NCI-H1092 treated with DMSO at 0.1 percent for 48 hours (cell line): ENCODE measurements around the gene AATK.

Source experiments
- DNase-seq: peaks from one replicate; lab custom pipeline; 2025; lab: John Stamatoyannopoulos, UW

Gene AATK

GRCh38 chr17:81166033-81166492, at the start of gene AATK:
Gene AATK (minus strand): TSS chr17:81166221. CDS start chr17:81165992, 229 bp downstream.
- no peak for DNase-seq

- DNase-seq, result no peak
These were observed 48.0 kb upstream of the AATK start for GRCh38 chr17:81213978-81214377.

GRCh38 chr17:81212365-81212764, 46.3 kb upstream of the AATK start:
- no peak for DNase-seq

- no peak for DNase-seq
These were observed 44.8 kb upstream of the AATK start for GRCh38 chr17:81210868-81211267.

- no peak for DNase-seq
These were observed 44.4 kb upstream of the AATK start for GRCh38 chr17:81210466-81210865.

GRCh38 chr17:81209141-81209540, 43.1 kb upstream of the AATK start:
- DNase-seq, result no peak

GRCh38 chr17:81208651-81209050, 42.6 kb upstream of the AATK start:
- no peak for DNase-seq

- DNase-seq, result peak; percentile 7
These were observed 41.9 kb upstream of the AATK start for GRCh38 chr17:81207610-81208581.

GRCh38 chr17:81206657-81207056, 40.6 kb upstream of the AATK start:
- no peak for DNase-seq

GRCh38 chr17:81206166-81206565, 40.1 kb upstream of the AATK start:
- DNase-seq, result no peak

- DNase-seq, result no peak
These were observed 38.6 kb upstream of the AATK start for GRCh38 chr17:81204578-81204977.

GRCh38 chr17:81203136-81203535, 37.1 kb upstream of the AATK start:
- no peak for DNase-seq

- no peak for DNase-seq
These were observed 36.3 kb upstream of the AATK start for GRCh38 chr17:81202318-81202717.

GRCh38 chr17:81200695-81201580, 34.9 kb upstream of the AATK start:
- DNase-seq, result peak; percentile 17

GRCh38 chr17:81200201-81200600, 34.2 kb upstream of the AATK start:
- no peak for DNase-seq

- DNase-seq, result no peak
These were observed 33.4 kb upstream of the AATK start for GRCh38 chr17:81199482-81199830.

GRCh38 chr17:81198826-81199481, 32.9 kb upstream of the AATK start:
- DNase-seq, result no peak

GRCh38 chr17:81197831-81198490, 31.9 kb upstream of the AATK start:
- DNase-seq, result no peak

- DNase-seq, result no peak
These were observed 31.4 kb upstream of the AATK start for GRCh38 chr17:81197409-81197795.

GRCh38 chr17:81196505-81197408, 30.7 kb upstream of the AATK start:
- DNase-seq, result no peak
